Measurements from ENCODE around the gene ERFL. TPM values are rescaled to one million over a fixed set of nuclear protein-coding genes. Genes with fewer than 3 reads are reported as not detected.
A peak's percentile ranks its signal among the peaks of the same experiment; 100 is the strongest.

The ERFL gene
- total and polyA plus RNA-seq, 2 experiments from 2014 or later, result 0.69 TPM; not detected in 1

DNA sequence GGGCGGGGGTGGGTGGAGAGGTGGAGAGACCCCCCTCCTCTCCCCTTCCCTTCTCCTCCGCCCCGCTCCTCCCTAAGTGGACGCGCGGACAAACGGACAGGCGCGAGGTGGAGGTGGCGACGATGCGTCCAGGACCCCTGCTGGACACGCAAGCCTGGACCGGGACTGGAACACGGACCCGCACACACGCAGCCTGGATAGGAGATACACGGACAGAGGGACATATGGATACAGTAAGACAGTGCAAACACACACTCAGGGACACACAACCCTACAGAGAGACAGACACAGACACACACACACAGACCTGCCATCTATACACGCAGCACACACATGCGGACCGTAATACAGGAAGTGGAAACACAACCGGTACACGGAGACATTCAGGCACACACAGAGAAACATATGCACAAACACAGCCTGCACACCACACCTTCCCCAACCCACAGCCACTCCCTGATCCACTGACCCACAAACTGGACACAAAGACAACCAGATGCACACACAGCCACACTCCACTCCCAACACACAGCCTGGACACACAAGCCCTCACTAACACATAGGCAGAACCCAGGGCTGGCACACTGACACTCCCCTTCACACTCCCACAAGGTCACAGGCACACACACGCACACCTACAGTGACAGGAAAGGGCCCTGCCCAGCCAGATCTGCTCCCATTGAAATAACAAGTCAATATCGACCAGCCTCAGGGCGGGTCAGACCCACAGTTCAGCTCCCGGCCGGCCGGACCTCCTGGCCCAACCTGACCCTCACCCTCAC lies 696 bp upstream of the ERFL start:
- ATAC-seq (peak; percentile 3), DNase-seq (ENCODE audit: low spot score) (no peak)
- H3K9me2 ChIP-seq (ENCODE audit: insufficient read depth), result no peaks in the 10 kb centered on the region
- peak; percentile 91 for TF ChIP-seq EZH2 (IDR thresholded peaks at IDR 0.05; ENCODE audit: low read depth, unreplicated experiment)
- TF ChIP-seq STAT1 (IDR thresholded peaks at IDR 0.05; ENCODE audit: unreplicated experiment), result no peak
- no peak for TF ChIP-seq POLR2AphosphoS5 (IDR thresholded peaks at IDR 0.05; ENCODE audit: low read depth)
- no peak for TF ChIP-seq ZNF331 (CRISPR knock-in tag; IDR thresholded peaks at IDR 0.05; ENCODE audit: low read depth)
- TF ChIP-seq CREB1 (CRISPR knock-in tag; IDR thresholded peaks at IDR 0.05; ENCODE audit: low read depth), result no peak
- TF ChIP-seq, protein P1, sequence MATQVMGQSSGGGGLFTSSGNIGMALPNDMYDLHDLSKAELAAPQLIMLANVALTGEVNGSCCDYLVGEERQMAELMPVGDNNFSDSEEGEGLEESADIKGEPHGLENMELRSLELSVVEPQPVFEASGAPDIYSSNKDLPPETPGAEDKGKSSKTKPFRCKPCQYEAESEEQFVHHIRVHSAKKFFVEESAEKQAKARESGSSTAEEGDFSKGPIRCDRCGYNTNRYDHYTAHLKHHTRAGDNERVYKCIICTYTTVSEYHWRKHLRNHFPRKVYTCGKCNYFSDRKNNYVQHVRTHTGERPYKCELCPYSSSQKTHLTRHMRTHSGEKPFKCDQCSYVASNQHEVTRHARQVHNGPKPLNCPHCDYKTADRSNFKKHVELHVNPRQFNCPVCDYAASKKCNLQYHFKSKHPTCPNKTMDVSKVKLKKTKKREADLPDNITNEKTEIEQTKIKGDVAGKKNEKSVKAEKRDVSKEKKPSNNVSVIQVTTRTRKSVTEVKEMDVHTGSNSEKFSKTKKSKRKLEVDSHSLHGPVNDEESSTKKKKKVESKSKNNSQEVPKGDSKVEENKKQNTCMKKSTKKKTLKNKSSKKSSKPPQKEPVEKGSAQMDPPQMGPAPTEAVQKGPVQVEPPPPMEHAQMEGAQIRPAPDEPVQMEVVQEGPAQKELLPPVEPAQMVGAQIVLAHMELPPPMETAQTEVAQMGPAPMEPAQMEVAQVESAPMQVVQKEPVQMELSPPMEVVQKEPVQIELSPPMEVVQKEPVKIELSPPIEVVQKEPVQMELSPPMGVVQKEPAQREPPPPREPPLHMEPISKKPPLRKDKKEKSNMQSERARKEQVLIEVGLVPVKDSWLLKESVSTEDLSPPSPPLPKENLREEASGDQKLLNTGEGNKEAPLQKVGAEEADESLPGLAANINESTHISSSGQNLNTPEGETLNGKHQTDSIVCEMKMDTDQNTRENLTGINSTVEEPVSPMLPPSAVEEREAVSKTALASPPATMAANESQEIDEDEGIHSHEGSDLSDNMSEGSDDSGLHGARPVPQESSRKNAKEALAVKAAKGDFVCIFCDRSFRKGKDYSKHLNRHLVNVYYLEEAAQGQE (IDR thresholded peaks at IDR 0.05; ENCODE audit: unreplicated experiment), result no peak
- TF ChIP-seq, protein P2, sequence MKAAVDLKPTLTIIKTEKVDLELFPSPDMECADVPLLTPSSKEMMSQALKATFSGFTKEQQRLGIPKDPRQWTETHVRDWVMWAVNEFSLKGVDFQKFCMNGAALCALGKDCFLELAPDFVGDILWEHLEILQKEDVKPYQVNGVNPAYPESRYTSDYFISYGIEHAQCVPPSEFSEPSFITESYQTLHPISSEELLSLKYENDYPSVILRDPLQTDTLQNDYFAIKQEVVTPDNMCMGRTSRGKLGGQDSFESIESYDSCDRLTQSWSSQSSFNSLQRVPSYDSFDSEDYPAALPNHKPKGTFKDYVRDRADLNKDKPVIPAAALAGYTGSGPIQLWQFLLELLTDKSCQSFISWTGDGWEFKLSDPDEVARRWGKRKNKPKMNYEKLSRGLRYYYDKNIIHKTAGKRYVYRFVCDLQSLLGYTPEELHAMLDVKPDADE (IDR thresholded peaks at IDR 0.05), result no peak
- TF ChIP-seq, protein P3, sequence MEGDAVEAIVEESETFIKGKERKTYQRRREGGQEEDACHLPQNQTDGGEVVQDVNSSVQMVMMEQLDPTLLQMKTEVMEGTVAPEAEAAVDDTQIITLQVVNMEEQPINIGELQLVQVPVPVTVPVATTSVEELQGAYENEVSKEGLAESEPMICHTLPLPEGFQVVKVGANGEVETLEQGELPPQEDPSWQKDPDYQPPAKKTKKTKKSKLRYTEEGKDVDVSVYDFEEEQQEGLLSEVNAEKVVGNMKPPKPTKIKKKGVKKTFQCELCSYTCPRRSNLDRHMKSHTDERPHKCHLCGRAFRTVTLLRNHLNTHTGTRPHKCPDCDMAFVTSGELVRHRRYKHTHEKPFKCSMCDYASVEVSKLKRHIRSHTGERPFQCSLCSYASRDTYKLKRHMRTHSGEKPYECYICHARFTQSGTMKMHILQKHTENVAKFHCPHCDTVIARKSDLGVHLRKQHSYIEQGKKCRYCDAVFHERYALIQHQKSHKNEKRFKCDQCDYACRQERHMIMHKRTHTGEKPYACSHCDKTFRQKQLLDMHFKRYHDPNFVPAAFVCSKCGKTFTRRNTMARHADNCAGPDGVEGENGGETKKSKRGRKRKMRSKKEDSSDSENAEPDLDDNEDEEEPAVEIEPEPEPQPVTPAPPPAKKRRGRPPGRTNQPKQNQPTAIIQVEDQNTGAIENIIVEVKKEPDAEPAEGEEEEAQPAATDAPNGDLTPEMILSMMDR (conservative IDR thresholded peaks at IDR 0.05; ENCODE audit: low read depth in 2 of 2), result no peak
- no peak for TF ChIP-seq ZNF114 (CRISPR knock-in tag; IDR thresholded peaks at IDR 0.05)
- no peaks in the 10 kb centered on the region for H3K79me2 ChIP-seq (replicated peaks; ENCODE audit: insufficient read depth)
- no peak overlapping the region for H3K27ac Mint-ChIP-seq
- peaks cover 100% of the 10 kb centered on the region for H3K27me3 ChIP-seq (ENCODE audit: insufficient read depth)
- no peak overlapping the region for H2AFZ ChIP-seq
- H3K36me3 Mint-ChIP-seq (ENCODE audit: low read depth), result no peaks in the 10 kb centered on the region
- H3K4me3 ChIP-seq, result peak overlapping the region; percentile 63
- no peaks in the 10 kb centered on the region; the same call in 2 of the 3 replicates for H3K9me3 Mint-ChIP-seq
- peak overlapping the region; percentile 81 for H3K4me2 ChIP-seq
- H3K4me3 Mint-ChIP-seq, result peak overlapping the region; percentile 72
- H3K36me3 ChIP-seq (ENCODE audit: insufficient read depth), result no peaks in the 10 kb centered on the region
- H3F3A ChIP-seq (replicated peaks; ENCODE audit: low read depth), result peaks cover 22% of the 10 kb centered on the region
- H4K20me1 ChIP-seq (replicated peaks; ENCODE audit: insufficient read depth), result peaks cover 24% of the 10 kb centered on the region
- H3K4me1 ChIP-seq (ENCODE audit: insufficient read depth), result peaks cover 23% of the 10 kb centered on the region
- H3K27ac ChIP-seq (ENCODE audit: low read depth), result no peak overlapping the region
- H3K4me1 Mint-ChIP-seq, result peaks cover 33% of the 10 kb centered on the region
- H3K27me3 Mint-ChIP-seq (ENCODE audit: insufficient read depth, low read depth, poor library complexity), result peaks cover 56% of the 10 kb centered on the region

All from GM23338 (cell line).